Breast epithelium (tissue), 4 donors: ENCODE results near the gene BIRC2. TPM values are rescaled to one million over a fixed set of nuclear protein-coding genes. Genes with fewer than 3 reads are reported as not detected.

ENCODE experiments used
- DNase-seq, 2 donors: peaks; one replicate each; pipeline ENCODE4 v3.0.0-alpha.2; 2019; ENCODE audit warnings: low spot score in 2 of 2
- H3K27ac ChIP-seq, 2 donors: fragments of 200-600 bp; sonication (generic) in 1 of 2; one replicate each; pipeline ENCODE4 v1.5.1; 2016 to 2019; ENCODE audit warnings: mild to moderate bottlenecking in 1 of 2
- H3K27me3 ChIP-seq, 2 donors: fragments of 200-600 bp; sonication (generic) in 1 of 2; one replicate each; pipeline versions ENCODE4 v1.5.1 to v1.6.0; 2017 to 2019; ENCODE audit warnings: control low read depth in 1 of 2, mild to moderate bottlenecking in 1 of 2
- H3K36me3 ChIP-seq: fragments of 200-600 bp; one replicate; pipeline ENCODE4 v1.5.1; 2019
- H3K4me1 ChIP-seq, 2 donors: fragments of 200-600 bp; sonication (generic); one replicate each; pipeline ENCODE4 v1.5.1; 2016 to 2019; ENCODE audit warnings: control low read depth in 1 of 2
- H3K4me3 ChIP-seq, 3 donors: fragments of 200-600 bp; sonication (generic); 1 replicate in 2 of 3; 2 replicates in 1 of 3; pipeline ENCODE4 v1.5.1; 2016 to 2019; ENCODE audit warnings: mild to moderate bottlenecking in 3 of 3, moderate library complexity in 2 of 3
- H3K9me3 ChIP-seq, 2 donors: fragments of 200-600 bp; sonication (generic) in 1 of 2; one replicate each; pipeline ENCODE4 v1.5.1; 2016 to 2019; ENCODE audit warnings: control low read depth in 1 of 2
- POLR2A ChIP-seq: fragments of 450-650 bp; IDR thresholded peaks from one replicate; pipeline ENCODE4 v1.6.1; 2016; ENCODE audit warnings: antibody characterized with exemption, mild to moderate bottlenecking, moderate library complexity
- POLR2AphosphoS5 ChIP-seq, 3 donors: sonication (generic); formaldehyde crosslinking; IDR thresholded peaks; one replicate each; pipeline ENCODE4 v1.6.1; 2017; ENCODE audit warnings: antibody characterized with exemption in 3 of 3
- intact Hi-C: fragments of 100-400 bp; cut with DNase I; formaldehyde crosslinking; loops from one replicate; pipeline ENCODE4 v1.15.1; 2023; ENCODE audit warnings: low total_unique reads
- total RNA-seq, 3 donors: library from RNA; depleted of rRNA; stranded (reverse); fragments of >200 nt; gene quantifications; one replicate each; pipeline ENCODE4 v1.1.0, GENCODE V29; 2016
- TF ChIP-seq, protein P1 (sequence below), 3 donors: fragments of 450-650 bp; IDR thresholded peaks; one replicate each; pipeline ENCODE4 v1.5.1; 2016 to 2017; ENCODE audit warnings: antibody characterized with exemption in 3 of 3, mild to moderate bottlenecking in 3 of 3, moderate library complexity in 3 of 3

Gene BIRC2
- total RNA-seq, 3 donors from 2014 or later, result 45.6 to 95.7 (median 48.5) TPM

DNA sequence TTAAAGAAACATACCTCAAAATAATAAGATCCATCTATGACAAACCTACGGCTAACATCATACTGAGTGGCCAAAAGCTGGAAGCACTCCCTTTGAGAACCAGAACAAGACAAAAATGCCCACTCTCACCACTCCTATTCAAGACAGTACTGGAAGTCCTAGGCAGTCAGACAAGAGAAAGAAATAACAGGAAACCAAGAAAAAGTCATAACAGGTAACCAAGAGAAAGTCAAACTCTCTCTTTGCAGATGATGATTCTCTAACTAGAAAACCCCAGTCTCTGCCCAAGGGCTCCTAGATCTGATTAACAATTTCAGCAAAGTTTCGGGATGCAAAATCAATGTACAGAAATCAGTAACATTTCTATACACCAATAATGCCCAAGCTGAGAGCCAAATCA is 70.0 kb downstream of the BIRC2 start:
- DNase-seq, result no peak
- H3K4me1 ChIP-seq, result no peaks in the 10 kb centered on the region
- no peak overlapping the region for H3K27ac ChIP-seq
- H3K4me3 ChIP-seq, result no peak overlapping the region
- no peaks in the 10 kb centered on the region for H3K27me3 ChIP-seq
- TF ChIP-seq POLR2AphosphoS5 (IDR thresholded peaks at IDR 0.05) (no peak), POLR2A (no peak)
- TF ChIP-seq, protein P1, sequence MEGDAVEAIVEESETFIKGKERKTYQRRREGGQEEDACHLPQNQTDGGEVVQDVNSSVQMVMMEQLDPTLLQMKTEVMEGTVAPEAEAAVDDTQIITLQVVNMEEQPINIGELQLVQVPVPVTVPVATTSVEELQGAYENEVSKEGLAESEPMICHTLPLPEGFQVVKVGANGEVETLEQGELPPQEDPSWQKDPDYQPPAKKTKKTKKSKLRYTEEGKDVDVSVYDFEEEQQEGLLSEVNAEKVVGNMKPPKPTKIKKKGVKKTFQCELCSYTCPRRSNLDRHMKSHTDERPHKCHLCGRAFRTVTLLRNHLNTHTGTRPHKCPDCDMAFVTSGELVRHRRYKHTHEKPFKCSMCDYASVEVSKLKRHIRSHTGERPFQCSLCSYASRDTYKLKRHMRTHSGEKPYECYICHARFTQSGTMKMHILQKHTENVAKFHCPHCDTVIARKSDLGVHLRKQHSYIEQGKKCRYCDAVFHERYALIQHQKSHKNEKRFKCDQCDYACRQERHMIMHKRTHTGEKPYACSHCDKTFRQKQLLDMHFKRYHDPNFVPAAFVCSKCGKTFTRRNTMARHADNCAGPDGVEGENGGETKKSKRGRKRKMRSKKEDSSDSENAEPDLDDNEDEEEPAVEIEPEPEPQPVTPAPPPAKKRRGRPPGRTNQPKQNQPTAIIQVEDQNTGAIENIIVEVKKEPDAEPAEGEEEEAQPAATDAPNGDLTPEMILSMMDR (IDR thresholded peaks at IDR 0.05), result no peak
- H3K36me3 ChIP-seq, result no peaks in the 10 kb centered on the region
- intact Hi-C loops, result no loop called here
- peaks cover 0 to 9% of the 10 kb centered on the region in 2 donors for H3K9me3 ChIP-seq

DNA sequence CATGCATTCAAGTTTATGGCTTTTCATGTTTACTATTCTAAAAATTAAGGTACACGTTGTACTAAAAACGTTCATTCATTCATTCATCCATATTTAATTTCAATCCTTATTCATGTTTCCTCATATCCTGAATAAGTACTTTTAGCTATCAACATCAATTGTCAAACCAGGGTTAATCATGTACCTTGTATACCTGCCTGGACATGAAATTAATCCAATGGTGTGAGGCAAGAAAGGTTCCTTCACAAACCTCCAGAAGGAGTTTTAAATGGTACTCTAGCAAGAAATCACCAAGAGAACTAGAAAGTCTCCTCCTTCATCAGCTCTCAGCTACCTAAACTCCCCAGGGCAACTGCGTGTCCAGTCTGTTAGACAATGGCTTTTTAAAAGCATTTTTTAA is 72.2 kb downstream of the BIRC2 start:
- no peaks in the 10 kb centered on the region for H3K4me1 ChIP-seq
- TF ChIP-seq, protein P1 (IDR thresholded peaks at IDR 0.05), result no peak
- TF ChIP-seq POLR2A (no peak), POLR2AphosphoS5 (IDR thresholded peaks at IDR 0.05) (no peak)
- DNase-seq, result no peak
- no peaks in the 10 kb centered on the region for H3K36me3 ChIP-seq
- H3K4me3 ChIP-seq, result no peak overlapping the region
- H3K9me3 ChIP-seq, result peaks cover 0 to 9% of the 10 kb centered on the region in 2 donors
- H3K27ac ChIP-seq, result no peak overlapping the region
- intact Hi-C loops, result no loop called here
- no peaks in the 10 kb centered on the region for H3K27me3 ChIP-seq

DNA sequence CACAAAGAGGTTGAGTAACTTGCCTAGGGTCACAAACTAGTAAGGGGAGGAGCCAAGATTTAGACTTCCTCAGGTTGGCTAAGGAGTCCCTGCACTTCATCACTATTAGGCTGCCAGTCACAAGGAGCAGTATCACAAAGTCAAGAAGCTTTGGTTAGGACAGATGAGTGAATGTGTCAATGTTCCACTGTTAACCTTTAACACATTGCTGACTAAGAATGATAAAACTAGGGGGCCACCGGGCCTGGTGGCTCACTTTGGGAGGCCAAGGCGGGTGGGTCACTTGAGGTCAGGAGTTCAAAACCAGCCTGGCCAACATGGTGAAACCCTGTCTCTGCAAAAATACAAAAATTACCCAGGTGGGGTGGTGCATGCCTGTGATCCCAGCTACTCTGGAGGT is 73.5 kb downstream of the BIRC2 start:
- H3K4me1 ChIP-seq, result no peaks in the 10 kb centered on the region
- H3K4me3 ChIP-seq, result no peak overlapping the region
- no peak overlapping the region for H3K27ac ChIP-seq
- intact Hi-C loops, result no loop called here
- H3K27me3 ChIP-seq, result no peaks in the 10 kb centered on the region
- H3K9me3 ChIP-seq, result peaks cover 0 to 9% of the 10 kb centered on the region in 2 donors
- TF ChIP-seq POLR2A (no peak), POLR2AphosphoS5 (IDR thresholded peaks at IDR 0.05) (no peak)
- TF ChIP-seq, protein P1 (IDR thresholded peaks at IDR 0.05), result no peak
- no peak for DNase-seq
- H3K36me3 ChIP-seq, result no peaks in the 10 kb centered on the region

GRCh38 chr11:102421261-102421660 is 74.2 kb downstream of the BIRC2 start:
- intact Hi-C loops, result no loop called here
- DNase-seq, result no peak
- peaks cover 0 to 9% of the 10 kb centered on the region in 2 donors for H3K9me3 ChIP-seq
- TF ChIP-seq POLR2AphosphoS5 (IDR thresholded peaks at IDR 0.05) (no peak), POLR2A (no peak)
- TF ChIP-seq, protein P1 (IDR thresholded peaks at IDR 0.05), result no peak
- no peak overlapping the region for H3K27ac ChIP-seq
- no peaks in the 10 kb centered on the region for H3K4me1 ChIP-seq
- no peak overlapping the region for H3K4me3 ChIP-seq
- H3K27me3 ChIP-seq, result no peaks in the 10 kb centered on the region
- no peaks in the 10 kb centered on the region for H3K36me3 ChIP-seq

DNA sequence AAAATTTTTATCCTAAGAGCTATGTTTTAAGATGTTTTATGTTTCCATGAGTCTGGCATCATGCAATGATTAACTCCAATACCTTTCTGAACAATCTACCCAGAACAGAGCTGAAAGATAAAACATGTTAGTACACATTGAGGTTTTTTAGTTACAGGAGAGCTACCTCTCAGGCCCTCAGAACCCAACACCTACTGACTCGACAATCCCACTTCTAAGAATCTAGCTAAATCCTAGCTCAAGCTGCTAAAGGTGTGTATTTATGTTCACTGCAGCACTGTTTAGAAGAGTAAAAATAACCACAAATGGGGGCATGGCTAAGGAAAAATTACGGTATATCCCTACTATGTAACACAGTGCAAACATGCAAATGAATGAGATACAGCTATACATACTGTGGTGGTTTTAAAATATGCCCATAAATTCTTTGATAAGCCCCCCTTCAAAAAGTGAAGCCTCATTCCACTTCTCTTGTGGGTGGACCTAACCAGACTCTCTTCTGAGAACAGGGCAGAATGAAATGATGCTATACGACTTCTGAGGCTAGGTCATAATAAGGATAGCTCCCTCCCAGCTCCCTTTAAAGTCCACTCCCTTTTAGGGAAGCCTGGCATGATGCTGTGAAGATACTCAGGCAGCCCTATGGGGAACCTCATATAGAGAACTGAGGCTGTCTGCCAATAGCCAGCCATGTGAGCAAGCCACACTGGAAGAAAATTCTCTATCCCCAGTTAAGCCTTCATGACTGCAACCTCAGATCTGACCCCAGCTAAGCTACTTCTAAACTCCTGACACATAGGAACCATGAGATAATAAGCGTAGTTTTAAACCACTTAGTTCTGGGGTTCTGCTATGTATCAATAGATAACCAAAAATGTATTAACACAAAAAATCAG is 76.1 kb downstream of the BIRC2 start:
- no peak overlapping the region for H3K27ac ChIP-seq
- intact Hi-C loops, result no loop called here
- H3K36me3 ChIP-seq, result no peaks in the 10 kb centered on the region
- TF ChIP-seq, protein P1 (IDR thresholded peaks at IDR 0.05), result no peak
- no peak for TF ChIP-seq POLR2AphosphoS5 (IDR thresholded peaks at IDR 0.05)
- TF ChIP-seq POLR2A, result no peak
- no peaks in the 10 kb centered on the region for H3K27me3 ChIP-seq
- H3K4me3 ChIP-seq, result no peak overlapping the region
- no peak for DNase-seq
- H3K4me1 ChIP-seq, result no peaks in the 10 kb centered on the region
- no peaks in the 10 kb centered on the region for H3K9me3 ChIP-seq
